ENCODE results near the gene FGFRL1. TPM values are rescaled to one million over a fixed set of nuclear protein-coding genes. Genes with fewer than 3 reads are reported as not detected.

The FGFRL1 gene
- total and polyA plus RNA-seq, 2 donors: 1.7 to 6.2 TPM

- no peak for DNase-seq (ENCODE audit: low read depth in 6 of 9, low spot score in 9 of 9)
- Histone ChIP-seq H3K27ac (ENCODE audit: low read depth in 1 of 2, low read length in 1 of 2) (no peak overlapping the region), H3K9me3 (ENCODE audit: control insufficient read depth in 2 of 2, insufficient read depth in 1 of 2, low read length in 1 of 2) (no peaks in the 10 kb centered on the region), H3K4me3 (ENCODE audit: low read length in 2 of 2) (no peak overlapping the region), H3K27me3 (ENCODE audit: control insufficient read depth in 2 of 2, insufficient read depth in 1 of 2, low read length in 1 of 2) (peaks cover 0 to 46% of the 10 kb centered on the region in 2 donors), H3K4me1 (ENCODE audit: control insufficient read depth in 2 of 2, insufficient read depth in 2 of 2, low read length in 2 of 2) (peaks cover 7 to 11% of the 10 kb centered on the region in 2 donors), H3K36me3 (ENCODE audit: control insufficient read depth in 2 of 2, insufficient read depth in 2 of 2, low read length in 1 of 2) (peaks cover 2 to 43% of the 10 kb centered on the region in 2 donors)
- WGBS: 79% methylated on average over 76 of the region's 76 CpGs
Observed at GRCh38 chr4:967113-968104, 44.0 kb upstream of the FGFRL1 start.

GRCh38 chr4:968221-968620, 43.2 kb upstream of the FGFRL1 start:
- Histone ChIP-seq H3K27ac (ENCODE audit: low read depth in 1 of 2, low read length in 1 of 2) (no peak overlapping the region), H3K4me3 (ENCODE audit: low read length in 2 of 2) (no peak overlapping the region), H3K27me3 (ENCODE audit: control insufficient read depth in 2 of 2, insufficient read depth in 1 of 2, low read length in 1 of 2) (peaks cover 0 to 51% of the 10 kb centered on the region in 2 donors), H3K9me3 (ENCODE audit: control insufficient read depth in 2 of 2, insufficient read depth in 1 of 2, low read length in 1 of 2) (no peaks in the 10 kb centered on the region), H3K36me3 (ENCODE audit: control insufficient read depth in 2 of 2, insufficient read depth in 2 of 2, low read length in 1 of 2) (peaks cover 0 to 35% of the 10 kb centered on the region in 2 donors), H3K4me1 (ENCODE audit: control insufficient read depth in 2 of 2, insufficient read depth in 2 of 2, low read length in 2 of 2) (peaks cover 11 to 15% of the 10 kb centered on the region in 2 donors)
- no peak for DNase-seq (ENCODE audit: low read depth in 6 of 9, low spot score in 9 of 9)
- 69% methylated on average over 24 of the region's 24 CpGs for WGBS

GRCh38 chr4:968621-969394, 42.6 kb upstream of the FGFRL1 start:
- peaks cover 11 to 17% of the 10 kb centered on the region in 2 donors for H3K4me1 ChIP-seq (ENCODE audit: control insufficient read depth in 2 of 2, insufficient read depth in 2 of 2, low read length in 2 of 2)
- WGBS: 94% methylated on average over 23 of the region's 23 CpGs
- no peak for DNase-seq (ENCODE audit: low read depth in 6 of 9, low spot score in 9 of 9)
- no peak overlapping the region for H3K27ac ChIP-seq (ENCODE audit: low read depth in 1 of 2, low read length in 1 of 2)
- no peaks in the 10 kb centered on the region for H3K9me3 ChIP-seq (ENCODE audit: control insufficient read depth in 2 of 2, insufficient read depth in 1 of 2, low read length in 1 of 2)
- H3K4me3 ChIP-seq (ENCODE audit: low read length in 2 of 2): no peak overlapping the region
- H3K36me3 ChIP-seq (ENCODE audit: control insufficient read depth in 2 of 2, insufficient read depth in 2 of 2, low read length in 1 of 2): peaks cover 0 to 29% of the 10 kb centered on the region in 2 donors
- H3K27me3 ChIP-seq (ENCODE audit: control insufficient read depth in 2 of 2, insufficient read depth in 1 of 2, low read length in 1 of 2): peaks cover 0 to 51% of the 10 kb centered on the region in 2 donors

- peaks cover 0 to 60% of the 10 kb centered on the region in 2 donors for H3K27me3 ChIP-seq (ENCODE audit: control insufficient read depth in 2 of 2, insufficient read depth in 1 of 2, low read length in 1 of 2)
- peaks cover 0 to 19% of the 10 kb centered on the region in 2 donors for H3K36me3 ChIP-seq (ENCODE audit: control insufficient read depth in 2 of 2, insufficient read depth in 2 of 2, low read length in 1 of 2)
- no peak for DNase-seq (ENCODE audit: low read depth in 6 of 9, low spot score in 9 of 9)
- no peak overlapping the region for H3K4me3 ChIP-seq (ENCODE audit: low read length in 2 of 2)
- 98% methylated on average over 25 of the region's 25 CpGs for WGBS
- H3K9me3 ChIP-seq (ENCODE audit: control insufficient read depth in 2 of 2, insufficient read depth in 1 of 2, low read length in 1 of 2): peaks cover 0 to 9% of the 10 kb centered on the region in 2 donors
- peaks cover 11 to 19% of the 10 kb centered on the region in 2 donors for H3K4me1 ChIP-seq (ENCODE audit: control insufficient read depth in 2 of 2, insufficient read depth in 2 of 2, low read length in 2 of 2)
- H3K27ac ChIP-seq (ENCODE audit: low read depth in 1 of 2, low read length in 1 of 2): no peak overlapping the region
Observed at GRCh38 chr4:970046-970745, 41.2 kb upstream of the FGFRL1 start.

- Histone ChIP-seq H3K27ac (ENCODE audit: low read depth in 1 of 2, low read length in 1 of 2) (no peak overlapping the region), H3K4me3 (ENCODE audit: low read length in 2 of 2) (no peak overlapping the region), H3K27me3 (ENCODE audit: control insufficient read depth in 2 of 2, insufficient read depth in 1 of 2, low read length in 1 of 2) (peaks cover 0 to 60% of the 10 kb centered on the region in 2 donors), H3K4me1 (ENCODE audit: control insufficient read depth in 2 of 2, insufficient read depth in 2 of 2, low read length in 2 of 2) (peaks cover 11 to 19% of the 10 kb centered on the region in 2 donors), H3K36me3 (ENCODE audit: control insufficient read depth in 2 of 2, insufficient read depth in 2 of 2, low read length in 1 of 2) (peaks cover 0 to 12% of the 10 kb centered on the region in 2 donors), H3K9me3 (ENCODE audit: control insufficient read depth in 2 of 2, insufficient read depth in 1 of 2, low read length in 1 of 2) (peaks cover 0 to 9% of the 10 kb centered on the region in 2 donors)
- no peak for DNase-seq (ENCODE audit: low read depth in 6 of 9, low spot score in 9 of 9)
- WGBS: 95% methylated on average over 17 of the region's 17 CpGs
Observed at GRCh38 chr4:970854-971520, 40.4 kb upstream of the FGFRL1 start.

GRCh38 chr4:971666-972500, 39.5 kb upstream of the FGFRL1 start:
- Histone ChIP-seq H3K4me1 (ENCODE audit: control insufficient read depth in 2 of 2, insufficient read depth in 2 of 2, low read length in 2 of 2) (peaks cover 11 to 19% of the 10 kb centered on the region in 2 donors), H3K36me3 (ENCODE audit: control insufficient read depth in 2 of 2, insufficient read depth in 2 of 2, low read length in 1 of 2) (peaks cover 0 to 3% of the 10 kb centered on the region in 2 donors), H3K27ac (ENCODE audit: low read depth in 1 of 2, low read length in 1 of 2) (no peak overlapping the region), H3K27me3 (ENCODE audit: control insufficient read depth in 2 of 2, insufficient read depth in 1 of 2, low read length in 1 of 2) (peaks cover 0 to 57% of the 10 kb centered on the region in 2 donors), H3K4me3 (ENCODE audit: low read length in 2 of 2) (peak overlapping the region; percentile 46 to 59), H3K9me3 (ENCODE audit: control insufficient read depth in 2 of 2, insufficient read depth in 1 of 2, low read length in 1 of 2) (peaks cover 0 to 9% of the 10 kb centered on the region in 2 donors)
- 83% methylated on average over 24 of the region's 24 CpGs for WGBS
- no peak for DNase-seq (ENCODE audit: low read depth in 6 of 9, low spot score in 9 of 9)

GRCh38 chr4:972651-973424, 38.6 kb upstream of the FGFRL1 start:
- peaks cover 11 to 19% of the 10 kb centered on the region in 2 donors for H3K4me1 ChIP-seq (ENCODE audit: control insufficient read depth in 2 of 2, insufficient read depth in 2 of 2, low read length in 2 of 2)
- DNase-seq (ENCODE audit: low read depth in 6 of 9, low spot score in 9 of 9): peak in 7 of 9 donors; percentile 20 to 61 (median 29)
- peak overlapping the region in 1 of 2 donors; percentile 46 for H3K27ac ChIP-seq (ENCODE audit: low read depth in 1 of 2, low read length in 1 of 2)
- no peaks in the 10 kb centered on the region for H3K36me3 ChIP-seq (ENCODE audit: control insufficient read depth in 2 of 2, insufficient read depth in 2 of 2, low read length in 1 of 2)
- H3K27me3 ChIP-seq (ENCODE audit: control insufficient read depth in 2 of 2, insufficient read depth in 1 of 2, low read length in 1 of 2): peaks cover 0 to 47% of the 10 kb centered on the region in 2 donors
- H3K9me3 ChIP-seq (ENCODE audit: control insufficient read depth in 2 of 2, insufficient read depth in 1 of 2, low read length in 1 of 2): peaks cover 0 to 9% of the 10 kb centered on the region in 2 donors
- peak overlapping the region; percentile 46 to 59 for H3K4me3 ChIP-seq (ENCODE audit: low read length in 2 of 2)
- 1% methylated on average over 65 of the region's 65 CpGs for WGBS
